MM.1S (cell line): ENCODE results near the gene HYCC2.
"Not testable (repeated sequence)": the region's sequence is repeated elsewhere in the genome, so short reads cannot be mapped to it uniquely, and the experiment has no call there.

ENCODE experiments used
- DNase-seq: peaks from one replicate; pipeline ENCODE4 v3.0.0-alpha.2; 2015
- H2AFZ ChIP-seq: fragments of 300-600 bp; sonication (generic); 2 replicates; pipeline ENCODE4 v1.6.0; 2016; ENCODE audit warnings: antibody characterized with exemption, low read length
- H3F3A ChIP-seq: fragments of 300-600 bp; sonication (generic); 2 replicates; pipeline ENCODE4 v1.6.1; 2016; ENCODE audit warnings: mild to moderate bottlenecking, antibody characterized with exemption, low read length, moderate library complexity, mixed read lengths; ENCODE audit not compliant: insufficient read depth
- H3K27ac ChIP-seq: fragments of 300-600 bp; sonication (generic); 2 replicates; pipeline ENCODE4 v1.5.1; 2016; ENCODE audit warnings: mild to moderate bottlenecking, low read length
- H3K27me3 ChIP-seq: fragments of 300-600 bp; sonication (generic); replicated peaks from 2 replicates; pipeline ENCODE4 v1.6.0; 2016; ENCODE audit warnings: low read length; ENCODE audit not compliant: insufficient read depth
- H3K36me3 ChIP-seq: fragments of 300-600 bp; sonication (generic); replicated peaks from 2 replicates; pipeline ENCODE4 v1.6.1; 2016; ENCODE audit warnings: mild to moderate bottlenecking, low read length, mixed read lengths; ENCODE audit not compliant: insufficient read depth
- H3K4me1 ChIP-seq: fragments of 300-600 bp; sonication (generic); 2 replicates; pipeline ENCODE4 v1.6.1; 2016; ENCODE audit warnings: low read length, mixed read lengths
- H3K4me2 ChIP-seq: fragments of 300-600 bp; sonication (generic); 2 replicates; pipeline ENCODE4 v1.6.0; 2016; ENCODE audit warnings: low read depth, low read length
- H3K4me3 ChIP-seq: fragments of 300-600 bp; sonication (generic); 2 replicates; pipeline ENCODE4 v1.5.1; 2016; ENCODE audit warnings: low read length, mixed read lengths
- H3K79me2 ChIP-seq: fragments of 300-600 bp; sonication (generic); 2 replicates; pipeline ENCODE4 v1.6.1; 2016; ENCODE audit warnings: mixed run types, low read length, mixed read lengths
- H3K9ac ChIP-seq: fragments of 300-600 bp; sonication (generic); 2 replicates; pipeline ENCODE4 v1.6.1; 2016; ENCODE audit warnings: low read length, mixed read lengths
- H3K9me2 ChIP-seq: fragments of 300-600 bp; sonication (generic); replicated peaks from 2 replicates; pipeline ENCODE4 v1.6.1; 2016; ENCODE audit warnings: mild to moderate bottlenecking, low read length, mixed read lengths; ENCODE audit not compliant: insufficient read depth
- H3K9me3 ChIP-seq: fragments of 300-600 bp; sonication (generic); replicated peaks from 2 replicates; pipeline ENCODE4 v1.6.1; 2016; ENCODE audit warnings: mild to moderate bottlenecking, low read length, mixed read lengths; ENCODE audit not compliant: insufficient read depth
- H4K20me1 ChIP-seq: fragments of 300-600 bp; sonication (generic); 2 replicates; pipeline ENCODE4 v1.6.1; 2016; ENCODE audit warnings: mild to moderate bottlenecking, low read length, moderate library complexity, mixed read lengths; ENCODE audit not compliant: insufficient read depth
- EZH2 ChIP-seq: fragments of 300-600 bp; sonication (generic); optimal IDR thresholded peaks from 2 replicates; pipeline ENCODE3; 2017; ENCODE audit warnings: low read depth, mild to moderate bottlenecking, antibody characterized with exemption, low read length, mixed read lengths
- EZH2phosphoT487 ChIP-seq: fragments of 300-600 bp; sonication (generic); IDR thresholded peaks from 2 replicates; pipeline ENCODE4 v1.6.1; 2018; ENCODE audit warnings: antibody characterized with exemption, low read length
- TF ChIP-seq, protein P1 (sequence below): fragments of 300-600 bp; sonication (generic); IDR thresholded peaks from 2 replicates; pipeline ENCODE4 v1.5.1; 2016; ENCODE audit warnings: antibody characterized with exemption, low read length, mixed read lengths

HYCC2 gene

DNA sequence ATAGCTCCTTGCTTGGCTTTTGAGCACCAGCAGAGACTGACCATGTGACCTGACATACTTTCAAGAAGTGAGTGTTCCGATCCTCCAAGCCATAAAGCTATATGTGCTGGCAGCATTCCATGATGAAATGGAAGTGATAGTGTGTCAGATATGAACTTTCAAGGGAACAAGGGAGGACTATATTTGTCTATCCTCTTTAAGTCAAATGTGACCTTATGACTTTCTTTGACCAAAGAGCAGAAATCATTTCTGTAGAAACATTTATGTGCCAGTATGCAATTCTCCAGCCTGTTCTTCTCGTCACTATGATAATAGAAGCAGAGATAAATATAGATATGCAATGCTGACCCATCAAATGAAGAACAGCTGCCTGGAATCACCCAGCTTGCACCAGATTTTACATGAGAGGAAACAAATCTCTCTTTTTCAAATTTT lies 14.4 kb downstream of the HYCC2 start:
- Histone ChIP-seq H3K4me1 (peaks cover 51% of the 10 kb centered on the region), H2AFZ (no peak overlapping the region), H3F3A (peaks cover 29% of the 10 kb centered on the region), H3K4me2 (peak overlapping the region; percentile 58), H3K9me2 (no peaks in the 10 kb centered on the region), H3K79me2 (peaks cover 94% of the 10 kb centered on the region), H3K9me3 (no peaks in the 10 kb centered on the region), H3K27me3 (no peaks in the 10 kb centered on the region), H3K27ac (peak overlapping the region; percentile 78), H3K9ac (peak overlapping the region; percentile 28; the same call in 1 of the 2 replicates), H3K4me3 (peak overlapping the region; percentile 12; the same call in 1 of the 2 replicates), H4K20me1 (no peaks in the 10 kb centered on the region), H3K36me3 (no peaks in the 10 kb centered on the region)
- peak; percentile 52 for DNase-seq
- no peak for TF ChIP-seq EZH2phosphoT487
- TF ChIP-seq, protein P1, sequence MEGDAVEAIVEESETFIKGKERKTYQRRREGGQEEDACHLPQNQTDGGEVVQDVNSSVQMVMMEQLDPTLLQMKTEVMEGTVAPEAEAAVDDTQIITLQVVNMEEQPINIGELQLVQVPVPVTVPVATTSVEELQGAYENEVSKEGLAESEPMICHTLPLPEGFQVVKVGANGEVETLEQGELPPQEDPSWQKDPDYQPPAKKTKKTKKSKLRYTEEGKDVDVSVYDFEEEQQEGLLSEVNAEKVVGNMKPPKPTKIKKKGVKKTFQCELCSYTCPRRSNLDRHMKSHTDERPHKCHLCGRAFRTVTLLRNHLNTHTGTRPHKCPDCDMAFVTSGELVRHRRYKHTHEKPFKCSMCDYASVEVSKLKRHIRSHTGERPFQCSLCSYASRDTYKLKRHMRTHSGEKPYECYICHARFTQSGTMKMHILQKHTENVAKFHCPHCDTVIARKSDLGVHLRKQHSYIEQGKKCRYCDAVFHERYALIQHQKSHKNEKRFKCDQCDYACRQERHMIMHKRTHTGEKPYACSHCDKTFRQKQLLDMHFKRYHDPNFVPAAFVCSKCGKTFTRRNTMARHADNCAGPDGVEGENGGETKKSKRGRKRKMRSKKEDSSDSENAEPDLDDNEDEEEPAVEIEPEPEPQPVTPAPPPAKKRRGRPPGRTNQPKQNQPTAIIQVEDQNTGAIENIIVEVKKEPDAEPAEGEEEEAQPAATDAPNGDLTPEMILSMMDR, result no peak
- no peak for TF ChIP-seq EZH2

DNA sequence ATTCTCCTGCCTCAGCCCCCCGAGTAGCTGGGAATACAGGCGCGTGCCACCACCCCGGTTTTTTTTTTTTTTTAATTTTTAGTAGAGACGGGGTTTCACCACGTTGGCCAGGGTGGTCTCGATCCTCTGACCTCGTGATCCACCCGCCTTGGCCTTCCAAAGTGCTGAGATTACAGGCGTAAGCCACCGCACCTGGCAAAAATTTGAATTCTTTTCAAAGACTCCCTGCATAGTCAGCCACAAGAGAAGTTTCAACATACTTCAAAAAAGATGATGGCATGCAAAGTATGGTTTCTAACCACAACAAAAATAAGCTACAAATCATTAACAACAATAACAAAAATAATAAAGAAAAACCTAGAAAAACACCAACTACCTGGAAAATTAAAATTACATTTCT lies 22.0 kb downstream of the HYCC2 start:
- H3K36me3 ChIP-seq, result no peaks in the 10 kb centered on the region
- no peak overlapping the region for H2AFZ ChIP-seq
- H3K4me3 ChIP-seq, result no peak overlapping the region
- DNase-seq, result peak; percentile 63
- H4K20me1 ChIP-seq, result no peaks in the 10 kb centered on the region
- H3K9ac ChIP-seq, result no peak overlapping the region
- no peaks in the 10 kb centered on the region for H3K27me3 ChIP-seq
- TF ChIP-seq EZH2phosphoT487 (no peak), EZH2 (no peak)
- TF ChIP-seq, protein P1, result no peak
- peaks cover 5% of the 10 kb centered on the region for H3F3A ChIP-seq
- no peak overlapping the region for H3K4me2 ChIP-seq
- H3K4me1 ChIP-seq, result peaks cover 4% of the 10 kb centered on the region; the same call in 1 of the 2 replicates
- H3K27ac ChIP-seq, result peak overlapping the region; percentile 30; the same call in 1 of the 2 replicates
- H3K9me2 ChIP-seq, result no peaks in the 10 kb centered on the region
- peaks cover 94% of the 10 kb centered on the region for H3K79me2 ChIP-seq
- H3K9me3 ChIP-seq, result no peaks in the 10 kb centered on the region

DNA sequence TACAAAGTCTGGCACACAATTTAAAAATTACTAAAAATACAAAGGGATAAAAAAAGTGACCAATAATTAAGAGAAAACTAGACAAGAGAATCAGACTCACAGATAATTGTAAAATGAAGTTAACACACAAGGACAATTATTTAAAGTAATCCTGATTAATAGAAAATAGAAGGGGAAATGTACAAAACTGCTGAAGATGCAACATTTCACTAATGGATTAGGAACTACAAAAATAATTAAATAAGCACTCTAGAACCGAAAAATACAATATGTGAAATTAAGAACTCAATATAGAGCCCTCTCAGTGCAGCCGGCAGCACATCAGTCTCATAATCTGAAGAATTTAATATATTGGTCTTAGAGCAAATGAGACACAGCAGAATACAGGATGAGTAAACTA lies 24.6 kb downstream of the HYCC2 start:
- Histone ChIP-seq H3K79me2 (peaks cover 78% of the 10 kb centered on the region), H3K9me3 (no peaks in the 10 kb centered on the region), H3K4me2 (no peak overlapping the region), H4K20me1 (no peaks in the 10 kb centered on the region), H3K4me3 (no peak overlapping the region), H3K27me3 (no peaks in the 10 kb centered on the region), H3K27ac (no peak overlapping the region), H2AFZ (no peak overlapping the region), H3K4me1 (no peaks in the 10 kb centered on the region), H3K9ac (no peak overlapping the region), H3K36me3 (no peaks in the 10 kb centered on the region), H3K9me2 (no peaks in the 10 kb centered on the region), H3F3A (no peaks in the 10 kb centered on the region)
- TF ChIP-seq EZH2 (no peak), EZH2phosphoT487 (no peak)
- DNase-seq, result no peak

DNA sequence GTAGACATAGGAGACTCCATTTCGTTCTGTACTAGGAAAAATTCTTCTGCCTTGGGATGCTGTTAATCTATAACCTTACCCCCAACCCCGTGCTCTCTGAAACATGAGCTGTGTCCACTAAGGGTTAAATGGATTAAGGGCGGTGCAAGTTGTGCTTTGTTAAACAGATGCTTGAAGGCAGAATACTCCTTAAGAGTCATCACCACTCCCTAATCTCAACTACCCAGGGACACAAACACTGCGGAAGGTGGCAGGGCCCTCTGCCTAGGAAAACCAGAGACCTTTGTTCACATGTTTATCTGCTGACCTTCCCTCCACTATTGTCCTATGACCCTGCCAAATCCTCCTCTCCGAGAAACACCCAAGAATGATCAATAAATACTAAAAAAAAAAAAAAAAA lies 28.4 kb downstream of the HYCC2 start:
- not testable (repeated sequence) for H3K9me3 ChIP-seq

DNA sequence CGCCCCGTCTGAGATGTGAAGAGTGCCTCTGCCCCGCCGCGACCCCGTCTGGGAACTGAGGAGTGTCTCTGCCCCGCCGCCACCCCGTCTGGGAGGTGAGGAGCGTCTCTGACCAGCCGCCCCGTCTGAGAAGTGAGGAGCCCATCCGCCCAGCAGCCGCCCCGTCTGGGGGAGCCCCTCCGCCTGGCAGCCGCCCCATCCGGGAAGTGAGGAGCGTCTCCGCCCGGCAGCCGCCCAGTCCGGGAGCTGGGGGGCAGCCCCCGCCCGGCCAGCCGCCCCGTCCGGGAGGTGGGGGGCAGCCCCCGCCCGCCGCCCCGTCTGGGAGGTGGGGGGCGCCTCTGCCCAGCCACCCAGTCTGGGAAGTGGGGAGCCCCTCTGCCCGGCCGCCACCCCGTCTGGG lies 29.0 kb downstream of the HYCC2 start:
- not testable (repeated sequence) for H3K9me3 ChIP-seq, H3K9ac ChIP-seq, H3K36me3 ChIP-seq, H3K4me1 ChIP-seq, DNase-seq, H3K4me3 ChIP-seq, H3F3A ChIP-seq, H3K4me2 ChIP-seq, H3K27ac ChIP-seq, H3K27me3 ChIP-seq, H3K9me2 ChIP-seq, H4K20me1 ChIP-seq, H2AFZ ChIP-seq
- H3K79me2 ChIP-seq, result peaks cover 54% of the 10 kb centered on the region

More for the DNA sequence above, 28.4 kb downstream of the HYCC2 start:
- DNase-seq, H3K4me3 ChIP-seq, H4K20me1 ChIP-seq, H3K4me1 ChIP-seq, H2AFZ ChIP-seq, H3K4me2 ChIP-seq, H3K9ac ChIP-seq, H3F3A ChIP-seq, H3K27me3 ChIP-seq, H3K9me2 ChIP-seq, H3K27ac ChIP-seq, H3K36me3 ChIP-seq: not testable (repeated sequence)
- peaks cover 60% of the 10 kb centered on the region for H3K79me2 ChIP-seq
